ENCODE results near the gene ZBTB20. TPM values are rescaled to one million over a fixed set of nuclear protein-coding genes. Genes with fewer than 3 reads are reported as not detected.

ZBTB20 gene
- total and polyA plus RNA-seq, 10 of the 15 experiments (the other 5 are each of a cell fraction or from before 2014, with no cell fraction given): 0.20 to 5.5 (median 2.2) TPM

- TF ChIP-seq, protein P1, sequence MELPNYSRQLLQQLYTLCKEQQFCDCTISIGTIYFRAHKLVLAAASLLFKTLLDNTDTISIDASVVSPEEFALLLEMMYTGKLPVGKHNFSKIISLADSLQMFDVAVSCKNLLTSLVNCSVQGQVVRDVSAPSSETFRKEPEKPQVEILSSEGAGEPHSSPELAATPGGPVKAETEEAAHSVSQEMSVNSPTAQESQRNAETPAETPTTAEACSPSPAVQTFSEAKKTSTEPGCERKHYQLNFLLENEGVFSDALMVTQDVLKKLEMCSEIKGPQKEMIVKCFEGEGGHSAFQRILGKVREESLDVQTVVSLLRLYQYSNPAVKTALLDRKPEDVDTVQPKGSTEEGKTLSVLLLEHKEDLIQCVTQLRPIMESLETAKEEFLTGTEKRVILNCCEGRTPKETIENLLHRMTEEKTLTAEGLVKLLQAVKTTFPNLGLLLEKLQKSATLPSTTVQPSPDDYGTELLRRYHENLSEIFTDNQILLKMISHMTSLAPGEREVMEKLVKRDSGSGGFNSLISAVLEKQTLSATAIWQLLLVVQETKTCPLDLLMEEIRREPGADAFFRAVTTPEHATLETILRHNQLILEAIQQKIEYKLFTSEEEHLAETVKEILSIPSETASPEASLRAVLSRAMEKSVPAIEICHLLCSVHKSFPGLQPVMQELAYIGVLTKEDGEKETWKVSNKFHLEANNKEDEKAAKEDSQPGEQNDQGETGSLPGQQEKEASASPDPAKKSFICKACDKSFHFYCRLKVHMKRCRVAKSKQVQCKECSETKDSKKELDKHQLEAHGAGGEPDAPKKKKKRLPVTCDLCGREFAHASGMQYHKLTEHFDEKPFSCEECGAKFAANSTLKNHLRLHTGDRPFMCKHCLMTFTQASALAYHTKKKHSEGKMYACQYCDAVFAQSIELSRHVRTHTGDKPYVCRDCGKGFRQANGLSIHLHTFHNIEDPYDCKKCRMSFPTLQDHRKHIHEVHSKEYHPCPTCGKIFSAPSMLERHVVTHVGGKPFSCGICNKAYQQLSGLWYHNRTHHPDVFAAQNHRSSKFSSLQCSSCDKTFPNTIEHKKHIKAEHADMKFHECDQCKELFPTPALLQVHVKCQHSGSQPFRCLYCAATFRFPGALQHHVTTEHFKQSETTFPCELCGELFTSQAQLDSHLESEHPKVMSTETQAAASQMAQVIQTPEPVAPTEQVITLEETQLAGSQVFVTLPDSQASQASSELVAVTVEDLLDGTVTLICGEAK (IDR thresholded peaks at IDR 0.05; ENCODE audit: borderline replicate concordance): no peak
- TF ChIP-seq KLF5 (IDR thresholded peaks at IDR 0.05; ENCODE audit: partially characterized antibody): no peak
- TF ChIP-seq, protein P2, sequence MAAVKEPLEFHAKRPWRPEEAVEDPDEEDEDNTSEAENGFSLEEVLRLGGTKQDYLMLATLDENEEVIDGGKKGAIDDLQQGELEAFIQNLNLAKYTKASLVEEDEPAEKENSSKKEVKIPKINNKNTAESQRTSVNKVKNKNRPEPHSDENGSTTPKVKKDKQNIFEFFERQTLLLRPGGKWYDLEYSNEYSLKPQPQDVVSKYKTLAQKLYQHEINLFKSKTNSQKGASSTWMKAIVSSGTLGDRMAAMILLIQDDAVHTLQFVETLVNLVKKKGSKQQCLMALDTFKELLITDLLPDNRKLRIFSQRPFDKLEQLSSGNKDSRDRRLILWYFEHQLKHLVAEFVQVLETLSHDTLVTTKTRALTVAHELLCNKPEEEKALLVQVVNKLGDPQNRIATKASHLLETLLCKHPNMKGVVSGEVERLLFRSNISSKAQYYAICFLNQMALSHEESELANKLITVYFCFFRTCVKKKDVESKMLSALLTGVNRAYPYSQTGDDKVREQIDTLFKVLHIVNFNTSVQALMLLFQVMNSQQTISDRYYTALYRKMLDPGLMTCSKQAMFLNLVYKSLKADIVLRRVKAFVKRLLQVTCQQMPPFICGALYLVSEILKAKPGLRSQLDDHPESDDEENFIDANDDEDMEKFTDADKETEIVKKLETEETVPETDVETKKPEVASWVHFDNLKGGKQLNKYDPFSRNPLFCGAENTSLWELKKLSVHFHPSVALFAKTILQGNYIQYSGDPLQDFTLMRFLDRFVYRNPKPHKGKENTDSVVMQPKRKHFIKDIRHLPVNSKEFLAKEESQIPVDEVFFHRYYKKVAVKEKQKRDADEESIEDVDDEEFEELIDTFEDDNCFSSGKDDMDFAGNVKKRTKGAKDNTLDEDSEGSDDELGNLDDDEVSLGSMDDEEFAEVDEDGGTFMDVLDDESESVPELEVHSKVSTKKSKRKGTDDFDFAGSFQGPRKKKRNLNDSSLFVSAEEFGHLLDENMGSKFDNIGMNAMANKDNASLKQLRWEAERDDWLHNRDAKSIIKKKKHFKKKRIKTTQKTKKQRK (IDR thresholded peaks at IDR 0.05; ENCODE audit: low read depth, low read length): no peak
Measured at GRCh38 chr3:114848643-114849350, 298.3 kb downstream of the ZBTB20 start (continued).
